Effector memory CD8-positive, alpha-beta T cell (primary cell): ENCODE results near the gene CCM2.

ENCODE experiments used
- ATAC-seq: fragments of 150-1000 bp; cut with Tn5 transposase; replicated peaks from 2 replicates; pipeline ENCODE4 v1.10.0; 2021; ENCODE audit warnings: mild to moderate bottlenecking, moderate library complexity
- DNase-seq, 3 experiments: peaks; one replicate each; pipeline ENCODE4 v3.0.0; 2021
- H3K27ac Mint-ChIP-seq, 2 donors: one replicate each; pipeline ENCODE4 v1.8.0; 2022; ENCODE audit warnings: mild to moderate bottlenecking in 2 of 2, mixed read lengths in 2 of 2, moderate library complexity in 2 of 2
- H3K27me3 Mint-ChIP-seq, 2 donors: one replicate each; pipeline ENCODE4 v1.8.0; 2022; ENCODE audit warnings: mixed read lengths in 2 of 2
- H3K36me3 Mint-ChIP-seq: one replicate; pipeline ENCODE4 v1.8.0; 2022; ENCODE audit warnings: mild to moderate bottlenecking, moderate library complexity, mixed read lengths; ENCODE audit not compliant: insufficient read depth
- H3K4me1 Mint-ChIP-seq, 2 donors: one replicate each; pipeline ENCODE4 v1.8.0; 2022; ENCODE audit warnings: low read depth in 2 of 2, mixed read lengths in 2 of 2
- H3K4me3 Mint-ChIP-seq, 2 donors: one replicate each; pipeline ENCODE4 v1.8.0; 2022; ENCODE audit warnings: mild to moderate bottlenecking in 2 of 2, mixed read lengths in 2 of 2, moderate library complexity in 2 of 2
- H3K9me3 Mint-ChIP-seq, 2 donors: one replicate each; pipeline ENCODE4 v1.8.0; 2022; ENCODE audit warnings: mixed read lengths in 2 of 2

The CCM2 gene

GRCh38 chr7:45077579-45077978, 77.6 kb downstream of the CCM2 start:
- no peak for ATAC-seq
- H3K27ac Mint-ChIP-seq = peak overlapping the region; percentile 46 to 89
- peaks cover 22% of the 10 kb centered on the region for H3K36me3 Mint-ChIP-seq
- H3K4me1 Mint-ChIP-seq = peaks cover 7 to 20% of the 10 kb centered on the region in 2 donors
- H3K27me3 Mint-ChIP-seq = no peaks in the 10 kb centered on the region
- DNase-seq = no peak
- no peak overlapping the region for H3K4me3 Mint-ChIP-seq
- H3K9me3 Mint-ChIP-seq = no peaks in the 10 kb centered on the region

- H3K27me3 Mint-ChIP-seq = no peaks in the 10 kb centered on the region
- H3K4me3 Mint-ChIP-seq = no peak overlapping the region
- peaks cover 7 to 15% of the 10 kb centered on the region in 2 donors for H3K4me1 Mint-ChIP-seq
- no peaks in the 10 kb centered on the region for H3K9me3 Mint-ChIP-seq
- H3K27ac Mint-ChIP-seq = peak overlapping the region; percentile 72 to 89
- DNase-seq (no peak), ATAC-seq (no peak)
- peaks cover 20% of the 10 kb centered on the region for H3K36me3 Mint-ChIP-seq
Observed at GRCh38 chr7:45078125-45078681, 78.2 kb downstream of the CCM2 start.

- DNase-seq = no peak
- peaks cover 5% of the 10 kb centered on the region for H3K36me3 Mint-ChIP-seq
- H3K27ac Mint-ChIP-seq = peak overlapping the region; percentile 72 to 89
- H3K4me1 Mint-ChIP-seq = peaks cover 1 to 4% of the 10 kb centered on the region in 2 donors
- no peak overlapping the region for H3K4me3 Mint-ChIP-seq
- H3K9me3 Mint-ChIP-seq = no peaks in the 10 kb centered on the region
- no peaks in the 10 kb centered on the region for H3K27me3 Mint-ChIP-seq
- ATAC-seq = peak; percentile 21
Observed at GRCh38 chr7:45080265-45080957, 80.4 kb downstream of the CCM2 start.

DNA sequence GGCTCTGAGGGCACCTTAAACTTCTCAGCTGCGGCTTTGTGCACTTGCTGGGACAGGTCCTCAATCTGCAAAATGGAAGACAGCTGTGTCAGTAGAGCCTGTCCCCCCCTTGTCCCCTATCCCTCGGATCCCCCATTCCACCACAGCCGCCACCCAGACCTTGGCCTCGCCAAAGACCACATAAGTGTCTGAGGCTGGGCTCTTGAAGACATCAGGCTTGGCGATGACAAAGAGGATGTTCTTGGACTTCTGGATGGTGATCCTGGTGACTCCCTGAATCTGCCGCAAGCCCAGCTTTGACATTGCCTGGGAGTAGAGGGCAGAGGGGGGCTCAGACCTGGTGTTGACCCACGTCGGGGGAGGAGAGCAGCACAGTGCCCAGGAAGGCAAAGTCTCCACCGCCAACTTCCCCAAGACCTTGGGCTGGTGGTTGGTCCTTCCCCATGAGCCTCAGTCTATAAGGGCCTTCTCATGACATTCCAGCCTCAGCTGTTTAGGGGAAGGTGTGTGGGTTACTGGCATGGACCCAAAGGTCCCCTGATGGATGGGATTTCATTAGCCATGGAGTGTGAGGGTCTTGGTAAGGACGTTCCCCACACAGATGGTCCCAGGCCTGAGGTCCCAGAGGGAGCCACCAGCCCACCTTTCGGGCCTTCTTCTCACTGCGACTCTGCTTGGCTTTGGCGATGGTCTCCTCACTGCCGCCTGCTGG, 81.1 kb downstream of the CCM2 start:
- no peak for ATAC-seq
- no peak for DNase-seq
- H3K4me1 Mint-ChIP-seq = peaks cover 0 to 4% of the 10 kb centered on the region in 2 donors
- no peak overlapping the region for H3K4me3 Mint-ChIP-seq
- no peaks in the 10 kb centered on the region for H3K9me3 Mint-ChIP-seq
- peak overlapping the region; percentile 72 to 89 for H3K27ac Mint-ChIP-seq
- H3K27me3 Mint-ChIP-seq = no peaks in the 10 kb centered on the region
- peaks cover 5% of the 10 kb centered on the region for H3K36me3 Mint-ChIP-seq

DNA sequence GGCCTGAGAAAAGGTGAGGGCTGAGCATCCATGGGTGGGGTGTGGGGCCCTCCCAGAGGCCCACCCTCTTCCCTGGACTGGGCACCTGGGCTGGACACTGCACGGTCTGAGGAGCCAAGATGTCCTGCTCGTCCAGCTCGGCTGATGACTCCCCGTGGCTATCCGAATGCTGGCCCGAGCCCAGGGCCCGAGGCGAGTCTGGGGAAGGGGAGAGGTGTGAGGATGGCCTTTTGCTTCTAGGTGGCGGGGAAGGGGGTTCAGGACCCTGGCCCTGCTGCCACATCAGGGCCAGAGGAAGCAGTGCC, 81.6 kb downstream of the CCM2 start:
- Mint-ChIP-seq H3K4me1 (peaks cover 0 to 4% of the 10 kb centered on the region in 2 donors), H3K27me3 (no peaks in the 10 kb centered on the region), H3K36me3 (peaks cover 5% of the 10 kb centered on the region), H3K27ac (peak overlapping the region in 1 of 2 donors; percentile 89), H3K9me3 (no peaks in the 10 kb centered on the region), H3K4me3 (no peak overlapping the region)
- DNase-seq = no peak
- no peak for ATAC-seq

GRCh38 chr7:45082031-45082830, 82.2 kb downstream of the CCM2 start:
- peaks cover 5% of the 10 kb centered on the region for H3K36me3 Mint-ChIP-seq
- DNase-seq (no peak), ATAC-seq (no peak)
- peaks cover 0 to 4% of the 10 kb centered on the region in 2 donors for H3K4me1 Mint-ChIP-seq
- H3K9me3 Mint-ChIP-seq = no peaks in the 10 kb centered on the region
- peak overlapping the region in 1 of 2 donors; percentile 89 for H3K27ac Mint-ChIP-seq
- H3K27me3 Mint-ChIP-seq = no peaks in the 10 kb centered on the region
- H3K4me3 Mint-ChIP-seq = no peak overlapping the region

DNA sequence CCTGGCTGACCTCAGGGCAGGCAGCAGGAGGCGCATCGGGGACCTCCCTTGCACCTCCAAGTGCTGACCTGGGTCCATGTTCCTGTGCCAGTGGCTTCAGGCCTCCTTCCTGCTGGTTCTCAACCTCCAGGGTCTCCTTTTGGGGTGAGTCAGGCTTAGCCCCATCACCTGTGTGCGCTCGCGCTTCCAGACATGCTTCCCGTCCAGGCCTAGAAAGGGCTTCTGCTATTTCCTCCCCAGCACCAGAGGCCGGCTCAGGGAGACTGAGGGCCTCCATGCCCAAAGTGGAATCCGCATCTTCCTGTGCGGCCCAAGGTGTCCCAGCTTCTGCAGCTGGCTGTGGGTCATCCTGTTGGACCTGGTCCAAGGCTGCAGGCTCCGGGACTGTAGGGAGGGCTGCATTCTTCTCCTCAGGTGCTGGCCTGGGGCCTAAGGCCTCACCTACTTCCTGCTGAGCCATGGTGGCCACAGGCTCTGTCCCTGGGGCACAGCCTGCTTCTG, 82.9 kb downstream of the CCM2 start:
- no peaks in the 10 kb centered on the region for H3K36me3 Mint-ChIP-seq
- H3K9me3 Mint-ChIP-seq = no peaks in the 10 kb centered on the region
- DNase-seq (no peak), ATAC-seq (no peak)
- peaks cover 0 to 2% of the 10 kb centered on the region in 2 donors for H3K4me1 Mint-ChIP-seq
- no peak overlapping the region for H3K4me3 Mint-ChIP-seq
- peak overlapping the region; percentile 41 to 57 for H3K27ac Mint-ChIP-seq
- no peaks in the 10 kb centered on the region for H3K27me3 Mint-ChIP-seq

DNA sequence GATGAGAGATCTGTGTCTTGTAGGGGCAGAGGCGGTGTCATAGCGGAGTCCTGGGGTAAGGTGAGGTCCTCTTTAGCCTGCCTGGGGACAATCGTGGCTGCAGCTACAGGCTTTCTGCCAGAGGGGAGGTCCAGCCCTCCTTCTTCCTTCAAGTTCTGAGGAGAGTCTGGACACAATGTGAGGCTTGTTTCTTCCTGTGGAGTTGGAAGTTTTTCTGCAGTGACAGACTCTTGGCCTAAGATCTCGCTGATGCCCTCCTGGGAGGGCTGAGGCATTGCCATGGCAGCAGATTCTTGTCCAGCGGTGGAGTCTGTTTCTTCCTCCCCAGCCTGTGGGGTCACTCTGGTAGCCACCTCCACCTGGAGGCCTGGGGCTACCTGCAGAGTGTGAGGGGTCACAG, 84.3 kb downstream of the CCM2 start:
- no peaks in the 10 kb centered on the region for H3K9me3 Mint-ChIP-seq
- H3K27me3 Mint-ChIP-seq = peaks cover 2% of the 10 kb centered on the region in 2 donors
- peak overlapping the region in 1 of 2 donors; percentile 41 for H3K27ac Mint-ChIP-seq
- peaks cover 0 to 3% of the 10 kb centered on the region in 2 donors for H3K4me1 Mint-ChIP-seq
- DNase-seq (no peak), ATAC-seq (no peak)
- H3K4me3 Mint-ChIP-seq = no peak overlapping the region
- H3K36me3 Mint-ChIP-seq = peaks cover 4% of the 10 kb centered on the region

- Mint-ChIP-seq H3K27me3 (peaks cover 8 to 9% of the 10 kb centered on the region in 2 donors), H3K36me3 (peaks cover 7% of the 10 kb centered on the region), H3K4me1 (peaks cover 0 to 6% of the 10 kb centered on the region in 2 donors), H3K4me3 (no peak overlapping the region), H3K9me3 (no peaks in the 10 kb centered on the region), H3K27ac (peak overlapping the region in 1 of 2 donors; percentile 41)
- ATAC-seq (no peak), DNase-seq (no peak)
Observed at GRCh38 chr7:45084901-45085618, 85.1 kb downstream of the CCM2 start.

GRCh38 chr7:45085619-45086200, 85.7 kb downstream of the CCM2 start:
- peaks cover 8 to 9% of the 10 kb centered on the region in 2 donors for H3K27me3 Mint-ChIP-seq
- H3K4me1 Mint-ChIP-seq = peaks cover 0 to 6% of the 10 kb centered on the region in 2 donors
- no peaks in the 10 kb centered on the region for H3K9me3 Mint-ChIP-seq
- H3K4me3 Mint-ChIP-seq = no peak overlapping the region
- H3K27ac Mint-ChIP-seq = peak overlapping the region in 1 of 2 donors; percentile 41
- DNase-seq (no peak), ATAC-seq (no peak)
- peaks cover 7% of the 10 kb centered on the region for H3K36me3 Mint-ChIP-seq

- DNase-seq = no peak
- Mint-ChIP-seq H3K27me3 (peaks cover 8 to 9% of the 10 kb centered on the region in 2 donors), H3K36me3 (peaks cover 7% of the 10 kb centered on the region), H3K9me3 (no peaks in the 10 kb centered on the region), H3K27ac (peak overlapping the region in 1 of 2 donors; percentile 38), H3K4me1 (peaks cover 0 to 6% of the 10 kb centered on the region in 2 donors), H3K4me3 (no peak overlapping the region)
- ATAC-seq = no peak
Observed at GRCh38 chr7:45086331-45087065, 86.5 kb downstream of the CCM2 start.
